SH-SY5Y (cell line): ENCODE data around the gene ADAMTSL3.

Experiments
- GATA2 ChIP-seq: IDR thresholded peaks from 2 replicates; pipeline ENCODE4 v1.6.1; 2011; ENCODE audit warnings: mild to moderate bottlenecking, low read depth, low read length
- GATA3 ChIP-seq: IDR thresholded peaks from 2 replicates; pipeline ENCODE4 v1.6.1; 2011; ENCODE audit warnings: low read depth, mild to moderate bottlenecking, low read length, moderate library complexity

DNA sequence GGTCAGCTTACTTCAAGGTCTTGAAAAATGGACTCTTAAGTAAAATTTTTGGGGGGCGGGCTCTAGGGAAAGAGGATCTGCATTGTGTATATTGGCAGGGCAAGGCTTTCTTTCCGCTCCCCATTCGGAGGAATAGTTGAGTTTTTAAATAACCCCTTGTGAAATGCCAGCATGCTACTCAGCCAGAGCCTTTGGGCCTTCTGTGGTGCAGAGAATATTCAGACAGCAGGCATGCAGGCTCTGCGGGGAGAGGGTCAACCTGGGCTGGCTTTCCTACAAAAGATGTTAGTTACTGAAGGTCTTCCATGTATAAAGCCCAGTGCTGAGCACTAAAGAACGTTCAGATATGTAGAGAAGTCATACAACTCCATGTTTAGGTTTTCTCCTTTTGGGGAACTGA lies 40.6 kb downstream of the ADAMTSL3 start:
- no peak for TF ChIP-seq GATA3
- no peak for TF ChIP-seq GATA2
